Keratinocyte (primary cell): Measurements from ENCODE around the gene UBE2QL1. TPM values are rescaled to one million over a fixed set of nuclear protein-coding genes. Genes with fewer than 3 reads are reported as not detected.

Source experiments
- DNase-seq: peaks from one replicate; pipeline ENCODE4 v3.0.0-alpha.2; 2011; ENCODE audit warnings: low read depth, missing footprints, low spot score
- FAIRE-seq: peaks from 2 replicates; lab custom pipeline; 2011; peaks lifted over from hg19 to GRCh38; lab: Jason Lieb, UNC
- H2AFZ ChIP-seq: 2 replicates; pipeline ENCODE4 v1.6.0; 2012; ENCODE audit warnings: low read length, control low read depth, inconsistent platforms; ENCODE audit not compliant: control insufficient read depth
- H3K27ac ChIP-seq: 2 replicates; pipeline ENCODE4 v1.5.1; 2011; ENCODE audit warnings: low read length; ENCODE audit not compliant: control insufficient read depth, insufficient read depth
- H3K27me3 ChIP-seq: 3 replicates; pipeline ENCODE4 v1.6.0; 2011; ENCODE audit warnings: low read length; ENCODE audit not compliant: control insufficient read depth, insufficient read depth; ENCODE audit errors: extremely low read depth
- H3K36me3 ChIP-seq, 2 experiments: 2 replicates in 1 of 2; 3 replicates in 1 of 2; pipeline ENCODE4 v1.5.1; 2011; ENCODE audit warnings: low read length in 2 of 2, mild to moderate bottlenecking in 1 of 2; ENCODE audit not compliant: control insufficient read depth in 2 of 2, insufficient read depth in 2 of 2; ENCODE audit errors: extremely low read depth in 1 of 2
- H3K4me1 ChIP-seq: 3 replicates; pipeline ENCODE4 v1.5.1; 2011; ENCODE audit warnings: low read length; ENCODE audit not compliant: control insufficient read depth, insufficient read depth; ENCODE audit errors: extremely low read depth
- H3K4me2 ChIP-seq: 3 replicates; pipeline ENCODE4 v1.6.0; 2011; ENCODE audit warnings: low read depth, low read length; ENCODE audit not compliant: control insufficient read depth, insufficient read depth; ENCODE audit errors: extremely low read depth
- H3K4me3 ChIP-seq, 3 experiments: fragments of 200-600 bp in 1 of 3; sonication (generic) in 1 of 3; 2 replicates in 2 of 3; 3 replicates in 1 of 3; pipeline ENCODE4 v1.5.1; 2011 to 2016; ENCODE audit warnings: low read length in 3 of 3, mild to moderate bottlenecking in 3 of 3, control low read depth in 2 of 3, inconsistent platforms in 1 of 3, low read depth in 1 of 3, mixed read lengths in 1 of 3, mixed run types in 1 of 3, moderate library complexity in 1 of 3; ENCODE audit not compliant: control insufficient read depth in 2 of 3, insufficient read depth in 2 of 3; ENCODE audit errors: extremely low read depth in 1 of 3
- H3K79me2 ChIP-seq: 2 replicates; pipeline ENCODE4 v1.6.0; 2012; ENCODE audit warnings: low read length; ENCODE audit not compliant: control insufficient read depth, insufficient read depth
- H3K9ac ChIP-seq: 3 replicates; pipeline ENCODE4 v1.6.0; 2011; ENCODE audit warnings: low read length; ENCODE audit not compliant: control insufficient read depth, insufficient read depth; ENCODE audit errors: extremely low read depth
- H3K9me1 ChIP-seq: 3 replicates; pipeline ENCODE4 v1.6.0; 2011; ENCODE audit warnings: low read length; ENCODE audit not compliant: control insufficient read depth, insufficient read depth; ENCODE audit errors: extremely low read depth
- H3K9me3 ChIP-seq: 2 replicates; pipeline ENCODE4 v1.5.1; 2012; ENCODE audit warnings: low read depth, low read length; ENCODE audit not compliant: control insufficient read depth
- H4K20me1 ChIP-seq: 3 replicates; pipeline ENCODE4 v1.6.0; 2011; ENCODE audit warnings: low read length; ENCODE audit not compliant: control insufficient read depth, insufficient read depth; ENCODE audit errors: extremely low read depth
- CTCF ChIP-seq, 3 experiments: IDR thresholded peaks in 1 of 3; conservative IDR thresholded peaks in 1 of 3; optimal IDR thresholded peaks in 1 of 3; 2 replicates in 2 of 3; 3 replicates in 1 of 3; pipeline versions ENCODE3 to v1.5.1; 2011; ENCODE audit warnings: low read length in 3 of 3, mild to moderate bottlenecking in 3 of 3, moderate library complexity in 2 of 3, control low read depth in 1 of 3, inconsistent platforms in 1 of 3; ENCODE audit not compliant: insufficient read depth in 2 of 3; ENCODE audit errors: extremely low read depth in 1 of 3
- EZH2 ChIP-seq: IDR thresholded peaks from one replicate; pipeline ENCODE4 v1.6.1; 2012; ENCODE audit warnings: inconsistent platforms, mild to moderate bottlenecking, low read length, moderate library complexity
- dilution Hi-C: fragments of 300-500 bp; cut with MboI; formaldehyde crosslinking; loops from one replicate; pipeline ENCODE4 v1.7.0; 2020; ENCODE audit warnings: low sequenced_read_pairs; ENCODE audit not compliant: extremely low pct_ligation_motif_present
- polyA plus RNA-seq, 5 experiments: library from polyadenylated mRNA; depleted of rRNA in 3 of 5; stranded (reverse) in 3 of 5; stranded (forward) in 1 of 5; unstranded in 1 of 5; fragments of >200 nt; gene quantifications; 1 replicate in 1 of 5; 2 replicates in 3 of 5; 3 replicates in 1 of 5; pipeline versions ENCODE4 v1.2.1 to v1.2.3, GENCODE V29; 2011 to 2012; ENCODE audit warnings: missing spikeins in 2 of 5, low read depth in 1 of 5, low replicate concordance in 1 of 5

UBE2QL1 gene
- polyA plus RNA-seq, 1 donor (not counting 4 experiments of a cell fraction or from before 2014, with no cell fraction given): not detected

- dilution Hi-C loops: no loop called here
- Histone ChIP-seq H3K9me3 (no peaks in the 10 kb centered on the region), H3K9ac (no peak overlapping the region), H3K79me2 (no peaks in the 10 kb centered on the region), H3K27me3 (no peaks in the 10 kb centered on the region), H2AFZ (no peak overlapping the region), H3K36me3 (no peaks in the 10 kb centered on the region), H4K20me1 (no peaks in the 10 kb centered on the region), H3K9me1 (no peaks in the 10 kb centered on the region), H3K4me3 (no peak overlapping the region), H3K4me2 (no peak overlapping the region), H3K27ac (no peak overlapping the region), H3K4me1 (no peaks in the 10 kb centered on the region)
- FAIRE-seq: no peak
- DNase-seq: no peak
- TF ChIP-seq CTCF (optimal IDR thresholded peaks at IDR 0.05 in 1 of 3, IDR thresholded peaks at IDR 0.05 in 1 of 3, conservative IDR thresholded peaks at IDR 0.05 in 1 of 3; ENCODE audit: extremely low read depth in 1 of 3, insufficient read depth in 2 of 3, low read length in 3 of 3) (no peak), EZH2 (no peak)
Observed at GRCh38 chr5:6484899-6485298, 36.2 kb downstream of the UBE2QL1 start.

DNA sequence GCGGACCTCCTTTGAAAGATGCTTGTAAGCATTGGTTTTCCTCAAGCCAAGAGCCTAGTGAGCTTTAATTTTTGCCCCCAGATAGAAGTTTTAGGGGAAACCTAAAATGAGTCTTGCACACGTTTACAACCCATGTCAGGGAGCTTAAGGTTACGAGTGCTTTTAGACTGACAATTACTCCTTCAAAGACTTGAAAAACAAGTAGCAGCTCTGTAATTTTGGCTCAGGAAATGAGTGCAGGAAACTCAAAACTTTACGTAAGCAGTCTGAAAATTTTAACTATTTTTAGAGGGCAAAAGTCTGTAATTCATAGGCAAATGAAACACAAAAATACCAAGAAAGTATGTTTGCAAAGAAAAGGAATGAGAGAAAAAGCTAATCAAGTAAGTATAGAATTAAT, 36.8 kb downstream of the UBE2QL1 start:
- no peak overlapping the region for H3K27ac ChIP-seq
- dilution Hi-C loops: no loop called here

More for the DNA sequence above, 36.8 kb downstream of the UBE2QL1 start:
- Histone ChIP-seq H3K9me3 (no peaks in the 10 kb centered on the region), H4K20me1 (no peaks in the 10 kb centered on the region), H2AFZ (no peak overlapping the region), H3K4me2 (no peak overlapping the region), H3K9me1 (no peaks in the 10 kb centered on the region), H3K36me3 (no peaks in the 10 kb centered on the region), H3K79me2 (no peaks in the 10 kb centered on the region), H3K4me1 (no peaks in the 10 kb centered on the region), H3K9ac (no peak overlapping the region), H3K4me3 (no peak overlapping the region), H3K27me3 (no peaks in the 10 kb centered on the region)
- DNase-seq (no peak), FAIRE-seq (no peak)
- no peak for TF ChIP-seq EZH2
- TF ChIP-seq CTCF (optimal IDR thresholded peaks at IDR 0.05 in 1 of 3, IDR thresholded peaks at IDR 0.05 in 1 of 3, conservative IDR thresholded peaks at IDR 0.05 in 1 of 3; ENCODE audit: extremely low read depth in 1 of 3, insufficient read depth in 2 of 3, low read length in 3 of 3): no peak
